ENCODE measurements around the gene ASIC4.

Gene ASIC4

DNA sequence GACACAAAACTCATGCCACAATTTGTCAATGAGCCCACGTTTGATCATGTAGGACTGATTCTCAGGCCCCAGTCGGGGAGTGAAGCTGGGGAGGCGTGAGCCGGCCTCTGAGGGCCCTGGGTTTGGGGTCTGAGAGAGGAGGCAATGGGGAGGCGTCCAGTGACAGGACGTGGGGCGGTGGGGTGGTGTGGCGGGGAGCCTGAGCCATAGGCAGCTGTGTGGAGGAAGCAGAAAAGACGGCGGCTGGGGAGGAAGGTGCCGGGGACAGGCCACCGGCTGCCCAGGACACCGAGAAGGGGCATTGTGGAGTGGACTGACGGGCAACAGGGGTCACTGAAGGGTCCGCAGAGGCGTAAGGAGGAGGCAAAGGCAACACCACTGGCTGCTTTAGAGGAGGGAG, 22.1 kb downstream of the ASIC4 start:
- no peak for DNase-seq (ENCODE audit: low spot score)

DNA sequence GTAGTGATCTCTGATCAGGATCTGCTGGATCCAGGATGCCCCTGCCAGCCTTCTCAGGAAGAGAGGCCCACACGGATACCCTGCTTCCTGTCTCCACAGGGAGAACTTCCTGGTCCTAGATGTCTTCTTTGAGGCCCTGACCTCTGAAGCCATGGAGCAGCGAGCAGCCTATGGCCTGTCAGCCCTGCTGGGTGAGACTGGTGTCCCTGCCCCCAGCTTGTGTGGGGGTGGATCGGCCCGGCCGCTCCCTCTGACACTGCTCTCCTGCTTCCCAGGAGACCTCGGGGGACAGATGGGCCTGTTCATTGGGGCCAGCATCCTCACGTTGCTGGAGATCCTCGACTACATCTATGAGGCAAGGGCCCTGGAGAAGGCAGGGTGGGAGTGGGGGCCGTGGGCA, 22.7 kb downstream of the ASIC4 start:
- DNase-seq (ENCODE audit: low spot score): no peak

DNA sequence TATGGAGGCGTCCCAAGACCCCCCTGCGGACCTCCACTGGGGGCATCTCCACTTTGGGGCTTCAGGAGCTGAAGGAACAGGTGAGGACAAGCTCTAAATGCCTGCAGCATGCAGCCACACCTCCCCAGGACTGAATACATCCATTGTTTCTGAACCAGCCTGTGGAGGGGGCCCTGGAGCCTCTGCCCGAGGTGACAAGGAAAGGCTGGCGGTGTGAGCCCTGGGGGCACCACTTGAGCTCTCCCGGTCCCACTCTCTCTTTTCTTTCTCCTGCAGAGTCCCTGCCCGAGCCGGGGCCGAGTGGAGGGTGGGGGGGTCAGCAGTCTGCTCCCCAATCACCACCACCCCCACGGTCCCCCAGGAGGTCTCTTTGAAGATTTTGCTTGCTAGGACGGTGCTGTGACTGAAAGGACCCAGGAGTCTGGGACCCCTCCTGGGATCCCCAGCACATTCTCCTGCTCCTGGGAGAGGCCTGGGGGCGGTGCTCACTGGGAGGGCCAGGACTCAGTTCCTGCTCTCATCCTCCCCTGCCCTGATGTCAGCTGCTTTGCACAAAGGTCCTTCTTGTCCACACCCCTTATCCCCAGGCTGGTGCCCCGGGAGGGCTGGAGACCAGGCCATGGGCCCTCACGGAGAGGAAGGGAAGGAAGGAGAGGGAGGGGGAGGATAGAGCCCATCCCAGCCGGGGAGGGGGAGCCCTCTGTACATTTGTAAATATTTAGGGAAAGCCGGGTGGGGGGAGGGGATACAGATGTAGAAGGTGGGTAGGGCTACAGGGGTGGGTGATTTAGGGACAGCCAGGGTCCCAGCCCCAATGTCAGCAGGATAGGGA, 23.6 kb downstream of the ASIC4 start:
- DNase-seq (ENCODE audit: low spot score): no peak

DNA sequence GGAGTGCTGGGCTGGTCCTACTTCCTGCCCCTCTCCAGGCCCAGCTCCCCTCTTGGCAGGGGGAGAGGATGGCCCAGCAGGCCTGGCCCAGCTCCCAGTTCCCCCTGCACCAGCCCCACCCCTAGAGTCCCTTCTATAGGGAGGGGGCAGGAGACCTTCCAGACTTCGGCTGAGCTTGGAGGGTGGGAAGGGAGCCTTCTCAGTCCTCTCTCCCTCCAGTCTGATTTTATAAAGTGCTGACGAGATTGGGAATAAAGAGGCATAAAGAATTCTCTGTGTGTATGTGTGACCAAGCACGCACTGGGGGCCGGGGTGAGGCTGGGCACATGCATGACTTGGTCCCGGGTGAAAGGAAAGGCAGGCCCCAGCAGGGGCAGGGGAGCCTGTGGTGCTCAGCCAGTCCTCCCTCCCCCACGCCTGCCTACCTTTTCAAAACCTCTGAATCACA, 24.2 kb downstream of the ASIC4 start:
- no peak for DNase-seq (ENCODE audit: low spot score)

DNA sequence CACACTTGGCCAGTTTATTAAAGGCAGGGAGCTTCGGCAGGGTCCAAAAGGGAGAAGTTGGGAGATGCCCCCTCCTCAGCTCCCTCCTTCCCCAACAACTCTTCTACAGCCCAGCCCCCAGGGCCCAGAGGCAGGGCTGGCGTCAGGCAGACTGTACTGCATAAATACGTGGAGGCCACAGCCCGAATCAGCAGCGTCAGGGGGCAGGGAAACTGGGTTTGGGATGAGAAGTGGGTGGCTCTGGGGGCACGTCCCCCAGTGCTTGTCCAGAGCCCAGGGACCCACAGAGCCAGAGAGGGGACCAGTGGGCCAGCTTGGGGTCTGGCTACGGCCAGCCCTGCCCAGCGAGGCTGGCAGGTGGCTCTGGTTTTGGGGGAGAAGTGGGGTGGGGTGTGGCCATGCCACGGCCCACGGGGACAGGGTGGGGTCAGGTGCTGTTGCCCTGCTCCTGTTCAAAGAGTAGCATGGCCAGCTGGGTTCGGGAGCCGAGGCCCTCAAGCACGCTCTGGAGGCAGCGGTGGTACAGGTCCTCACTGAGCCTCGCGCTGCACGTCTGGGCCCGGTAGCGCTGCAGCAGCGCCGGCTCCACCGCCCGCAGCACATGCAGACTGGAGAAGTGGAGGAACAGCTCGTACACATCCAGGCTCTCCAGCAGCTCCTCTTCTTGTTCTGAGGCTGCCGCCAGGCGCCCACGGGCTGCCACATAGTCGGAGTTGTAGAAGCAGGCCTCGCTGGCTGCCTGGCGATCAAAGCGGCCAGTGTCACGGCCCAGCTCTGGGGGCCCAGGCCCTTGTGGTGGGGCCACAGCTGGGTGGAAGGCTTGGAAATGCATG, 24.9 kb downstream of the ASIC4 start:
- DNase-seq (ENCODE audit: low spot score): no peak

DNA sequence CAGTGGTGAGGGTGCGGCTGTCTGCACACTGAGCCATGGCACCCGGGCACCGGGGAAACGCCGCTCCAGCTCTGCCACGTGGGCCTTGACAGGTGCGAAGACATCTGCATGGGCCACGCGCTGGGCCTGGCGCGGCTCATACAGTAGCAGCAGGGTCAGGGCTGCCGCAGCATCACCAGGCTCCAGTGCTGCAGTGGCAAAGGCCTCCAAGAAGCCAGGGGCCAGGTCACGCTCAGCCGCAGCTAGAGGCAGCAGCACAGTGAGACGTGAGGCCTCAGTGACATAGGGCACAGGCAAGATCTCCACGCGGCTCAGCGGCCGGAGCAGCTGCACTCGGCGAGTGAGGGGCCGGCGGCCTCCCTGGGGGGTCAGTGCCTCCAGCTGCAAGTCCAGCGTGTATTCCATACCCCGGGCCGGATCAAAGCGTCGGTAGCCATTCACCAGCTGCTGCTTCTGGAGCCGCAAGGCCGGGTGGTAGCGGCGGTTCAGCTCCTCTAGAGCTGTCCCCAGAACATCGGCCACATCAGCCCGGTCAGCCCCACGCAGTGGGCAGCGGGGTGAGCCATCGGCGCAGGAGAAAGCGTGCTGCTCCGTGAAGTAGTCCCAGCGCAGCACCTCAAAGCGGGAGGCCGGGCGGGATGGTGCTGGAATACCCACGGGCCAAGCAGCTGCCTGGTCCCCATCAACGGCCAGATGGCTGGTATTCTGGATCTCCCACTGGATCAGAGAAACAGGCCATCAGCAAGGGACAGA, 25.8 kb downstream of the ASIC4 start:
- no peak for DNase-seq (ENCODE audit: low spot score)

DNA sequence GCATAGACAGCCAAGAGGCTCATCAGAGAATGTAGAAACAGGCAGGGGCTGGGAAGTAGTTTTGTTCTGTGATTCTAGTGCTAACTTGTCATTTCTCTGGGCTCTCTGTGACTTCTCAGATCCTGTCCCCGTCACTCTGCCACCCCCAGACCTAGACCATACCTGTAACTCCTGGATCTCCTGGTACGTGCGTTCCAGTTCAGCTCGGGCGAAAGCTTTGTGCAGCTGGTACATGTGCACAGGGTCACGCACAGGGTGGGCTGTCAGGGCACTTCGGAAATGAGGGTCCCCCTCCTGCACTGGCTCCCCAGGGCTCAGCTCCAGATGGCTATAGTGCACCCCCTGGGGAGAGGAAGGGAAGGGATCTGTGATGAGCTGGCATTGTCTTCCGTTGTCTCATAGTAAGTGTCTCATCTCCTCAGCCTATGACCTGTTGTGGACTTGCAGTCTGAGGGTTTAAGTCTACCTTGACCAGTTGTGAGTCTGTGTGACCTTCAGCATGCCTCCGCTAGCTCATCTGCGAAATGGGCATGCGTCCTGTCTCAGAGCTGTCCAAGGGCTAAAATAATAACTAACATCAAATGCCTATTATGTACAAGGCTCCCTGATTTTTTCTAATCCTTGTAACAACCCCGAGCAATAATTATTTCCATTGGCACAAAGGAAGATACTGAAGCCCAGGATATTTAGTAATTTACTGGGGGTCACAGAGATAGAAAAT, 26.7 kb downstream of the ASIC4 start:
- DNase-seq (ENCODE audit: low spot score): no peak

DNA sequence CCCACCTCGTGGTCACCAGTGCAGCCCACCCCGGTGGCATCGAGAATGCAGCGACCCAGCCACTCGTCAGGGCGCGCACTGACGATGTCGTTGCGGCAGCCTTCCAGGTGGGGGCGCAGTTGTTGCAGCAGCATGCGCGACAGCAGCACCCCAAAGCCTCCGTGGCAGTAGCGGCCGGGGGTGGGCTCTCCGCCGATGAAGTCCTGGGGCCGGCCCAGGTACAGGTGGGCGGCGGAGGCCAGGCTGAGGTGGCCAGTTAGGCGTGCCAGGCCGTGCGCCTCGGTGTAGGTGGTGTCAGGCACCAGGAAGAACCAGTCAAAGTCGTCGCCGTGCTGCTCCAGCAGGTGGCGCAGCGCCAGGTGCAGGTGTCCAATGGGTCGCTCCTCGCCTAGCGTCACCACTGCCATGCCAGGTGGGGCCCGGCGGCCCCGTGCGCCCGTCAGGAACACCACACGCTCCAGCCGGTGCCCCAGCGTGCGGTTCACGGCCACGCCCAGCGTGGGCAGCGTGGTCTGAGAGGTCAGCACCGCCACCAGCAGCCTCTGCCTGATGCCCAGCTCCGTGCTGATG, 27.4 kb downstream of the ASIC4 start:
- DNase-seq (ENCODE audit: low spot score): peak; percentile 61

DNA sequence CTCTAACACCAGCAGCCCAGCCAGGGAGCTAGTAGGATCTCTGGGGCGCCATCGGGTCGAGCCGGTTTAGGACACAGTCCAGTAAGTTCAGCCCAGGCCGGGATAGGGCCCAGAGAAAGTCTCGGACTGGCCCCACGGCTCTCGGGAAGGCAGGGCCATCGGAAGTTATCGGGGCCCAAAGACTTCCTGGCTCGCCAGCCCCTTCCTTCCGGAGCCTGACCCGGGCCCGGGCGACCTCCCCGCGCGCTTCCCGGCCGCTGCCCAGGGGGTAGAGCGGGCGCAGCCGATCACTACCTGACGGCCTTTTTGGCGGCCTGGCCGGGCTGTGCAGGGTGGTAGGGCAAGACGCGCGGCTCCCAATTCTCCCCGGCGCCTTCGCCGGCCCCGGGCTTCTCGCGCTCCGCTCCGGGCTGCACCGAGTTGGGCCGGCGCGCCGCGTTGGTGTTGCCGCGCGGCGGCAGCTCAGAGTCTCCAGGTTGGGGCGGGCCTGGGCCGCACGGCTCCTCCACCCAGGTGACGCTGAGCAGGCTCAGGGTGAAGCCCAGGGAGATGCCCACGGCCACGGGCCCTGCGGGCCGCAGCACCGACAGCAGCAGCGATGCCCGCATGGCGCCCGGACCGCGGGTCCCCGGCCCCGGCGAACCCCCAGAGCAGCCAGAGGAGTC, 28.8 kb downstream of the ASIC4 start:
- DNase-seq (ENCODE audit: low spot score): peak; percentile 73

DNA sequence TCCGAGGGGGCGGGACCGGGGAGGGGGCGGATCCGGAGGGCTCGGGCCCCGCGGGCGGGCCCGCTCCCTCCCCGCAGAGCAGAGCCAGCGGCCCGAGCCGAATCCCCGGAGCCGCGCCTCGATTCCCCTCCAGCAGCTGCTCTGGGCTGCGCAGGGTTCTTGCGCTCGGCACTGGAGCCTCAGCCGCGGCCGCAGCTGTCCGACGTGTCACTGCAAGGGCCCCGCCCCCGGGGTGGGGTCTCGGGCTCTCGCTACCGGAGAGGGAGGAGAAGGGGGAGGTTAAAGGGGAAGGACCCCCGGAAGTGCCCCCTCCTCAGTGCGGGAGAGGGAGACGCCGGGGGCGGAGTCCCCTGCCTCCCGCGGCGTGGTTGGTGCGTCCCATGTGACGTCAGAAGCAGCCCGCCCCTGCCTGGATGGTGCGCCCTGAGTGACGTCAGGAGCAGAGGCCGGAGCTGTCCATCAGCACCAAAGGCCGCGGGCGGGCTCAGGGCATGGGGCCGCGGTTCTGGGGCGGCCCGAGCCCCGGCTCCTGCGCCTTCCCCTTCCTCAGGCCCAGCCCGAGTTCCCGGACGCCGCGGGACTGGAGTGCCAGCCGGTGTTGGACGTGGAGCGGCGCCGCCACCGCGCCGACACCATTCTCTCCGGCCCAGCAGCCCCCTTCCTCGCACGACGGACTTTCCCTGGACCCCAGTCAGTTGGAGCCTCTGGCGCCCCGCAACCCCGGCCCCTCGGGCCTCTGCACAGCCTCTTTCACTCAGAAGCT, 29.5 kb downstream of the ASIC4 start, which contains the start of the genes CHPF and TMEM198:
TSS of gene CHPF (minus strand) at position 214 of the 763 bp plus-strand sequence. CDS start 271 bp downstream, outside the sequence.
TSS of gene TMEM198 (plus strand) at position 433 of the 763 bp plus-strand sequence. CDS start 700 bp downstream, outside the sequence.
- peak; percentile 99 for DNase-seq (ENCODE audit: low spot score)

DNA sequence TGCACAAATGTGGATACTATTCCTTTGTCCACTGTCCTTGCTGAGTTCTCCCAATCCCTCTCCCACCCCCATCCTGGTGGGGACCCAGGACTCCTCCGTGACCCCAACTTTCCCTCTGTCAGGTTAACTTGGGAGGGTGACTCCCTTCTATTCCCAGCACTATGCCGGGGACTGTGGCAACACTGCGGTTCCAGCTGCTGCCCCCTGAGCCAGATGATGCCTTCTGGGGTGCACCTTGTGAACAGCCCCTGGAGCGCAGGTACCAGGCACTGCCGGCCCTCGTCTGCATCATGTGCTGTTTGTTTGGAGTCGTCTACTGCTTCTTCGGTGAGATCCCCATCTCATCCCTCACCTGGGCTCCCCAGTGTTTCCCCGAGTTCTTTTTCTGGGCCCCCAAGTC, 30.3 kb downstream of the ASIC4 start:
- DNase-seq (ENCODE audit: low spot score): no peak

DNA sequence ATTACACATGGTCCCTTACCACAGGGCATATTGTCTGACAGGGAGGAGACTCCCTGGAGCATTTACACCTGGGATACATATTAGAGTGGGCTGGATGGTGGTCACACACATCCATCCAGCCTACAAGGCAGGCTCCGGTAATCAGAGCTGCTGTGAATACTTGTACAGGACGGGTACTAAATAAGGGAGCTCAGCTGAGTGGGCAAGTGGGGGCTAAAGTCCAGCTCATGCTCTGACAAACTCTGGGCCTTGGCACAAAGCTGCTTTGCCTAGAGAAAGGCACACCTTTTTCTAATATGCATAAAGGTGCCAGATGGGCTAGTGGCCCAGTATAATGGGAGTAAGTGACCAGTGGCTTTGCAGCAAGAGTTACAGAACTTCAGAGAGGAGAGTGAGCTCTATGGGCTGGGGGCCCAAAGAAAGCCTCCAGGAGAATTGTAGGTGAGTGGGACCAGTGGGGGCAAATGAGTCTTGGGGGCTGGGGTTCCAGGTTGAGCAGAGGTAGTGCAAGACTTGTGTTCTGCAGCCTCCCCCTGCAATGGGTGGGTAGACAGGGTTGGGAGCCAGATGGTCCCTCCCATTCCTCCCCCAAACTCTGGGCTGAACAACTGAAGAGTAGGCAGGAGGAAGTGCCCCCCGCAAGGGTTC, 31.1 kb downstream of the ASIC4 start:
- DNase-seq (ENCODE audit: low spot score): no peak

DNA sequence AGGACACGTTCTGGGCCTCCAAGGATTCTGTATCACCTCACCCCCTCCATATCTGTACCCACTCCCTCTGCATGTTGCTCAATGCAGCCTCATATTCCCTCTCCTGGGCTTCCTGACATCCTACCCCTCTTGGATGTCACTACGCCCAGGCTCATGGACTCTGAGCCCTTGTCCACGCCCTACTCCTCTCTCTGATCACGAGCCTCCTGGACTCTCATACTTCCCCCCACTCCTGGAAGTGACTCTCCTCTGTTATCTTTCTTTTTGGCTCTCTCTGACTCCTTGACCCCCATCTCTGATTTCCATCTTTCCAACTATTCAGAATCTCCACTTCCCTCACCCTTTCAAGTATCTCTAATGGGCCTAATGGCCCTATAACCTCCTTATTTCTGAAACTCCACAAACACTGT, 31.7 kb downstream of the ASIC4 start:
- DNase-seq (ENCODE audit: low spot score): no peak

DNA sequence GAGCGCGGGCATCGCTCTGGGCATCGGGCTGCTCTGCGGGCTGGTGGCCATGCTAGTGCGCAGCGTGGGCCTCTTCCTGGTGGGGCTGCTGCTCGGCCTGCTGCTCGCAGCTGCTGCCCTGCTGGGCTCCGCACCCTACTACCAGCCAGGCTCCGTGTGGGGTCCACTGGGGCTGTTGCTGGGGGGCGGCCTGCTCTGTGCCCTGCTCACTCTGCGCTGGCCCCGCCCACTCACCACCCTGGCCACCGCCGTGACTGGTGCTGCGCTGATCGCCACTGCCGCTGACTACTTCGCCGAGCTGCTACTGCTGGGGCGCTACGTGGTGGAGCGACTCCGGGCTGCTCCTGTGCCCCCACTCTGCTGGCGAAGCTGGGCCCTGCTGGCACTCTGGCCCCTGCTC, 33.3 kb downstream of the ASIC4 start:
- no peak for DNase-seq (ENCODE audit: low spot score)

DNA sequence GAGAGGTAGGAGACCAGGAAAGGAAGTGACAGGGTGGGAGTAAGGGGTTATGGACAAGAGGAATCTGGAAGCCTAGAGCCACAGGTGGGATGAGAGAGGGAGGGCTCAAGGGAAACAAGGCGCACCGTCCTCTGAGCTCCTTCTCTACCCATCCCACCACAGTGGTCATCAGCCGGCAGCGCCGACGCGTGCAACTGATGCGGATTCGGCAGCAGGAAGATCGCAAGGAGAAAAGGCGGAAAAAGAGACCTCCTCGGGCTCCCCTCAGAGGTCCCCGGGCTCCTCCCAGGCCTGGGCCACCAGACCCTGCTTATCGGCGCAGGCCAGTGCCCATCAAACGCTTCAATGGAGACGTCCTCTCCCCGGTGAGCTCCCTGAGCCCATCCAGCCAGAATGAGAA, 34.7 kb downstream of the ASIC4 start:
- DNase-seq (ENCODE audit: low spot score): no peak

DNA sequence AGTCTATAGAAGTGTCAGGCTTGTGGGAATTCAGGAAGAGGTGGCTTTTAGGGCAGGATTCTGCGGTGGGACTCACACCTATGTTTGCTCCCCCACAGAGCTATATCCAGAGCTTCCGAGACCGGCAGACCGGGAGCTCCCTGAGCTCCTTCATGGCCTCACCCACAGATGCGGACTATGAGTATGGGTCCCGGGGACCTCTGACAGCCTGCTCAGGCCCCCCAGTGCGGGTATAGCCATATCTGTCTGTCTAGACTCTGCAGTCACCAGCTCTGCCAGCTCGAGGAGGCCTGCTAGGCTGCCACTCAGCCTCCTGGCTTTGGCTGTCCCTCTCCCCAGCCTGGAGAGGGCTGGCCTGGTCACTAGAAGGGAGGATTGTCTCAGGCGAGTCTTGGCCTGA, 35.3 kb downstream of the ASIC4 start:
- no peak for DNase-seq (ENCODE audit: low spot score)

DNA sequence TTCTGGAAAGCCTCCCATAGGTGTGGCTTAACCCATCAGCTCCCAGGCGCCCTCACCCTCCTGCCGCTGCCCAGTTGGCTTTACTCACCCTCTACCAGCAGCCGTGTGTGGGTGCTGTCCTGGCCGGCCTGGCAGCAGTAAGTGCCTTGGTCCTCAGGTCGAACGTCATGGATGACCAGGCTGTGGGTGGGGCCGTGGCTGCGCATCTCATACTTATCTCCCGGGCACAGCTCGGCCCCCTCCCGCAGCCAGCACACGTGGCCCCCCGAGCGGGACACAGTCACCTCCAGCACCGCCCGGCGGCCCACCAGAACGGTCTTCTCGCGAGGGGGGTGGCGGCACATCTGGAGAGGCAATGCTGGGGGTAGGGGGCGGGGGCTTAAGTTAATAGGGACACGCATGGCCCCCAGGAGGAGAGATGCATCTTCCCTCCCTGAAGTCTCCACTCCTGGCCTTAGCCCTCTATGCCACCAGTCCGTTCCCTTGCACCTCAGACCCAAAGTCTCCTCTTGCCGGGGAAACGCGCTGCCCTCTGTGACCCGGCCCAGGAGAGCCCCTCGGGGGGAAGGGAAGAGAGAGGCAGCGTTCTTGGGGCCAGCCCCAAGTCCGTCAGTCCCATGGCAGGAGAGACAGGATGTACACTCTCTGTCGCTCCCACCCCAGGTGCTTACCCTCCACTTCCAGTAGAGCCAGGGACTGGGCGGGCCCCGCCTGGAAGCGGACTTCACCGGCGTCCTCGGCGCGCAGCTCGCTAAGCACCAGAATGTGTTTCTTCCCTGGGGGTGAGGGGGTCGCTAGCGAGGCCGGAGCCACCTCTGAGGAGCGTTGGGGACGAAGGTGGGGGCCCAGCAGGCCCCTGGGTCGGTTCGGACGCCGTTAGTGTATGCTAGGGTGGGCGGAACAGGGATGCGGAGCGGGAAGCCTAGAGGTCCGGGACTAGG, 37.4 kb downstream of the ASIC4 start:
- peak; percentile 61 for DNase-seq (ENCODE audit: low spot score)

All from AG08396 (cell line).